GM12801 (cell line): ENCODE measurements around the gene ATAD3A.

Source experiments
- TF ChIP-seq, protein P1 (sequence below): IDR thresholded peaks from one replicate; pipeline ENCODE4 v1.5.1; 2011; ENCODE audit warnings: control low read depth; ENCODE audit not compliant: insufficient read length; ENCODE audit errors: extremely low read depth

ATAD3A gene

DNA sequence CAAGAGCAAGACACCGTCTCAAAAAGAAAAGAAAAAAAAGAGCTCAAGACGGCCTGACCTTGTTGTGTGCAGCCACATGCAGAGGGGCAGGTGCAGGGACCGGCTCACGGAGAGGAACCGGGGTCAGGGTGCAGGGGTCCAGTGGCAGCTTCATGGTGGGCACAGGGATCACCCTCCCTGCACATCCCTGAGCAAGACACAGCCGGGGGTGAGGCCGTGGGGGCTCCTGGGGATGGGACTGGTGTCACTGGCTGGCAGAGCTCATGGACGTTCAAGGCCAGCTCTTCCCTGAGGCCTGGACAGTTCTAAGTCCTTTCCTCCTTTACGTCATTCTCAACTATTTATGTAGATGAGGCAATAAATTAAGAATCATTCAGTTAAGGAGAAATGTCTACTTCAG, 35.0 kb downstream of the ATAD3A start:
- TF ChIP-seq, protein P1, sequence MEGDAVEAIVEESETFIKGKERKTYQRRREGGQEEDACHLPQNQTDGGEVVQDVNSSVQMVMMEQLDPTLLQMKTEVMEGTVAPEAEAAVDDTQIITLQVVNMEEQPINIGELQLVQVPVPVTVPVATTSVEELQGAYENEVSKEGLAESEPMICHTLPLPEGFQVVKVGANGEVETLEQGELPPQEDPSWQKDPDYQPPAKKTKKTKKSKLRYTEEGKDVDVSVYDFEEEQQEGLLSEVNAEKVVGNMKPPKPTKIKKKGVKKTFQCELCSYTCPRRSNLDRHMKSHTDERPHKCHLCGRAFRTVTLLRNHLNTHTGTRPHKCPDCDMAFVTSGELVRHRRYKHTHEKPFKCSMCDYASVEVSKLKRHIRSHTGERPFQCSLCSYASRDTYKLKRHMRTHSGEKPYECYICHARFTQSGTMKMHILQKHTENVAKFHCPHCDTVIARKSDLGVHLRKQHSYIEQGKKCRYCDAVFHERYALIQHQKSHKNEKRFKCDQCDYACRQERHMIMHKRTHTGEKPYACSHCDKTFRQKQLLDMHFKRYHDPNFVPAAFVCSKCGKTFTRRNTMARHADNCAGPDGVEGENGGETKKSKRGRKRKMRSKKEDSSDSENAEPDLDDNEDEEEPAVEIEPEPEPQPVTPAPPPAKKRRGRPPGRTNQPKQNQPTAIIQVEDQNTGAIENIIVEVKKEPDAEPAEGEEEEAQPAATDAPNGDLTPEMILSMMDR, result no peak

DNA sequence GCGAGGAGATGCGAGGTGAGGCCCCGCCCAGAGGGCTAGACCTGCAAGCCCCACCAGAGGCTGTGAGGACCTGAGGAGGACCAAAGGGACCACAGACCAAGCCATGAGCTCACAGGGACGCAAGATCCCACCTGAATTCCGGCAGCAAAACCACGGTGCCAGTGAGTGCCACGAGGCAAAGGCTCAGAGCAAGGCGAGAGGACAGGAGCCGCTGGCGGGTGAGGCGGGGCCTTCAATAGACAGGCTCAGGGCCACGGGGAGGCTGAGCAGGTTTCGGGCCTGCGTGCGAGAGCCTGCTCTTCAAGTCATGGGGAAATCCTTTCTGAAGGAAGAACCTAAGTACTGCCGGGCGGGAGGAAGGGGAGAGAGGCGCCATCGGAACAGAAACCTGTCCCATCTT, 35.5 kb downstream of the ATAD3A start:
- TF ChIP-seq, protein P1, result no peak

DNA sequence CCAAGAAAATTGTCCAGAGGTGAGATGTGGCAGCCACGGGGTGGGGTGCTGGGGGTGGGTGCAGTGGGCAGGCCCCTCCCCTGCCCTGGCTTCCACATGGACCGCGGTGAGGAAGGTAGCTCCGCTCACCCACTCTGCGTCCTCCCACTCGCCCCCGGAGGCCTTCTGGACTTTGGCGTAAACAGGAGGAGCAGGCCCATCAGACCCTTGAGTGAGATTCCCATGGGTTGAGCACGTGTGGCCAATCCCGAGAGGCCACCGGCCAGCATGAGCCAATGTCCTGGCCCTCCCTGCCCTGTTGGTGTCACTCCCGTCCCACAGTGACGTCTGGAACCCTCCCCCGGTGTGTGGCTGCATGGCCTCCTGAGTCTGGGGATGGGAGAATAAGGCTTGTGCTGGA, 36.6 kb downstream of the ATAD3A start:
- TF ChIP-seq, protein P1, result no peak

DNA sequence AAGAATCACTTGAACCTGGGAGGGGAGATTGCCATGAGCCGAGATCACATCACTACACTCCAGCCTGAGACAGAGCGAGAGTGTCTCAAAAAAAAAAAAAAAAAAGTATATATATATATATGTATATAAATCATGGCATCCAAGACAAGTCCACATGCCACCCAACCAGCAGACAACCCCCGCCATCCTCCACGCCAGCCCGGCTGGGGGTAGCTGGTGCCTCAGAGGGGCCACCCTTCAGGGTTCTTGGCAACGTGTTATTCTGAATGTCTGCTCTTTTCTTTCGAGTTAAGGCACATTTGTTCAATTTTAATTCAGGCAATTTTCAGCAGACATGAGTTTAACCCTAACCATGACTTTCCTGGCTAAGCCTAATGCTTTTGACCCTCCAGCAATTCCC, 38.1 kb downstream of the ATAD3A start:
- TF ChIP-seq, protein P1, result no peak

DNA sequence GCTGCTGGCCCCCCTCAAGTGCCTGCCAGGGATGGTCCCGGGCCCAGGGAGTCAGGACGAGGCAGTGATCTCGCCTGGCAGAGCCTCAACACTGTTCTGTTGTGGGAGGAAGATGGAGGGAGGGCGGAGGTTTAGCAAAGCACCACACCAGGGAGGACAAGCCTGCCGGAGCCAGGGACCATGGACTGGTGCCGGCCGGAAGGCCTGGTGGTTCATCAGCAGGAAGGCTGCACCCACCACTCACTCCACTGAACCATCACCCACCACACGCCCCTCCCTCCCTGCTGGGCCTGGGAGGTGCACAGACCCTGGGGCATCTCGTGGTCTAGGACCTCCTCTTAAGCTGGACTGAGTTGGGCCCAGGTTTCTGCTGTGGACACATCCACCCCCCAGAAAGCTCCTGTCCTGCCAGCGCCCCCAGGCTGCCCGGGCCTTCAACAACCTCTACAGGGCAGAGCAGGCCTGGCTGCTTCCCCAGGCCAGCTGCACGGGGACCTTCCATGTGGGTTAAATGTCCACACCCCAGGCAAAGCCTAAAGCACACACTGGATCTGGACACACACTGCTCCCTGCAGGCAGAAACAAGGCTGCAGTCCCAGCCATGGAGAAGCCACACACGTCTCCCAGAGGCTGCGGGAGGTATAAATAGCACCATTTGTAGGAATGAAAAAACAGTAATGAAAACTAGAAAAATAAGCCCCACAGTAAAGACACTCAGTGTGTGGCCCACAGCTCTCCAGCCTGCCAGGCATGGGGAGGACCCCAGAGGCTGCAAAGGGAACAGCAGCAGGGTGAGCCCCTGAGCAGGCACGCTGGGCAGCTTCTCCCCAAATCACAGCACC, 38.9 kb downstream of the ATAD3A start:
- TF ChIP-seq, protein P1, result no peak

DNA sequence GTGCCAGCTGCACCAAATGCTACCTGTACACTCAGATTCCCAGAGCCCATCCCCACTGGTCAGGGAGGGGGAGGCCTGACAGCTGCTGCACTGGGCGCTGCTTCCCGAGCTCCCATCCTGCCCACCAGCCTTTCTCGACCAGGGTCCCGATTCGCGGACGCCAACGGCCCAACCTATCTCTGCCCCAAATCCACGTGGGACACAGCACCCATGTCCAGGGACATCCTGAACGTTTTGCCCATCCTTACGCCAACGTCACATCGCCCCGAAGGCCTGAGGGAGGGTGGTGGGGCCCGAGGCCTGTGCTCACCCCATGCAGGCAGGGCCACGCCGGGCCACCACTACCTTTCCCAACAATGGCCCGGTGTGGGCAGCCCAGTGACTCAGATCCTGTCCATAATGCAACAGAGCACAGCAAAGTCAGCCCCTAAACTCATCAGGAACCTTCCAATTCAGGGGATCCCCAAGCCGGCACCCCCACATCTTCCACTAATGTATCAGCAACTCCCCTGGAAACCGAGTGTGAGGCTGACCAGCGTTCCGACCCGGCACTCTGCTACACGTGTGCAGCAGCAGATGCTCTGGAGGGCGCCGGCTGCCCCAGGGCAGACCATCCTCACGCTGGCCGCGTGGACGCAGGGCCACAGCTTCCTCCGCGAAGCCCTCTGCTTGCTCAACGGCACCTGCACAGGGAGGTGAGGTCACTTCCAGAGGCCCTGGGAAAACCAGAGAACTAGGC, 39.7 kb downstream of the ATAD3A start:
- TF ChIP-seq, protein P1, result no peak

DNA sequence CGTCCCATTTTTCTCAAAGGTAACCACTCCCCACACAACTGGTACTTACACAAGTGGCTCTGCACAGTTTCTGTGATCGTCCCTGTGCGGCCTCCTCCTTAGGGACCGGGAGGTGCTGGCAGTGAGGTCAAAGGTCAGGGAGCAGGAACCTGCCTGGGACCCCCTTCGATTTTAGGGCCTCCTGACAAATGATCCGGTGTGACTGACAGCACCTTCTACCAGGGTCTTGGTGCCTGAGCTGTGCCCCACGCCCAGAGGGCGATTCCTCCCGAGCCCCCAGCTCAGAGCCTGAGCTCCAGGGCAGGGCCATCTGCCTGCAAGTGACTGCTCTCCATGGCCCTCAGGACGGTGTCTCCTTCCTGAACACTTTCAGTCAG, 40.3 kb downstream of the ATAD3A start:
- TF ChIP-seq, protein P1, result no peak
